Natural killer cell treated with Interleukin-12 subunit alpha and Interleukin-12 subunit beta and Interleukin-15 and Interleukin-18, amount 100 ng/mL, for 72 hours (primary cell): Measurements from ENCODE around the gene JARID2. TPM values are rescaled to one million over a fixed set of nuclear protein-coding genes. Genes with fewer than 3 reads are reported as not detected.

ENCODE experiments used
- ATAC-seq, 2 donors: fragments of 150-1000 bp; cut with Tn5 transposase in 1 of 2; sonication (Bioruptor Pico), chemical (Tn5 transposase) in 1 of 2; 2 replicates each; pipeline ENCODE4 v1.10.0; 2021
- DNase-seq: peaks from one replicate; pipeline ENCODE4 v3.0.0; 2022; ENCODE audit warnings: low spot score
- H3K27ac Mint-ChIP-seq, 2 donors: 1 replicate in 1 of 2; 2 replicates in 1 of 2; pipeline ENCODE4 v1.8.0; 2022; ENCODE audit warnings: mixed read lengths in 2 of 2, mild to moderate bottlenecking in 1 of 2, moderate library complexity in 1 of 2
- H3K27me3 Mint-ChIP-seq, 2 donors: 1 replicate in 1 of 2; 2 replicates in 1 of 2; pipeline ENCODE4 v1.8.0; 2022; ENCODE audit warnings: mixed read lengths in 2 of 2
- H3K36me3 Mint-ChIP-seq: one replicate; pipeline ENCODE4 v1.8.0; 2022; ENCODE audit warnings: mixed read lengths
- H3K4me1 Mint-ChIP-seq, 2 donors: 1 replicate in 1 of 2; 2 replicates in 1 of 2; pipeline ENCODE4 v1.8.0; 2022; ENCODE audit warnings: low read depth in 2 of 2, mixed read lengths in 2 of 2, mild to moderate bottlenecking in 1 of 2
- H3K4me3 Mint-ChIP-seq: one replicate; pipeline ENCODE4 v1.8.0; 2022; ENCODE audit warnings: mixed read lengths
- H3K9me3 Mint-ChIP-seq: 2 replicates; pipeline ENCODE4 v1.8.0; 2022; ENCODE audit warnings: mixed read lengths
- total RNA-seq, 2 donors: library from RNA; stranded (reverse); gene quantifications; one replicate each; pipeline ENCODE4 v1.2.3, GENCODE V29; 2022

JARID2 gene
- total RNA-seq, 2 donors from 2014 or later: 28.6 to 34.9 TPM

- no peak for ATAC-seq
- no peak overlapping the region for H3K27ac Mint-ChIP-seq
- H3K4me1 Mint-ChIP-seq: peaks cover 46 to 57% of the 10 kb centered on the region in 2 donors
- H3K9me3 Mint-ChIP-seq: no peaks in the 10 kb centered on the region
- no peaks in the 10 kb centered on the region for H3K27me3 Mint-ChIP-seq
- no peaks in the 10 kb centered on the region for H3K36me3 Mint-ChIP-seq
- DNase-seq: no peak
- no peak overlapping the region for H3K4me3 Mint-ChIP-seq
These were observed 234.7 kb downstream of the JARID2 start for GRCh38 chr6:15480525-15480924.

DNA sequence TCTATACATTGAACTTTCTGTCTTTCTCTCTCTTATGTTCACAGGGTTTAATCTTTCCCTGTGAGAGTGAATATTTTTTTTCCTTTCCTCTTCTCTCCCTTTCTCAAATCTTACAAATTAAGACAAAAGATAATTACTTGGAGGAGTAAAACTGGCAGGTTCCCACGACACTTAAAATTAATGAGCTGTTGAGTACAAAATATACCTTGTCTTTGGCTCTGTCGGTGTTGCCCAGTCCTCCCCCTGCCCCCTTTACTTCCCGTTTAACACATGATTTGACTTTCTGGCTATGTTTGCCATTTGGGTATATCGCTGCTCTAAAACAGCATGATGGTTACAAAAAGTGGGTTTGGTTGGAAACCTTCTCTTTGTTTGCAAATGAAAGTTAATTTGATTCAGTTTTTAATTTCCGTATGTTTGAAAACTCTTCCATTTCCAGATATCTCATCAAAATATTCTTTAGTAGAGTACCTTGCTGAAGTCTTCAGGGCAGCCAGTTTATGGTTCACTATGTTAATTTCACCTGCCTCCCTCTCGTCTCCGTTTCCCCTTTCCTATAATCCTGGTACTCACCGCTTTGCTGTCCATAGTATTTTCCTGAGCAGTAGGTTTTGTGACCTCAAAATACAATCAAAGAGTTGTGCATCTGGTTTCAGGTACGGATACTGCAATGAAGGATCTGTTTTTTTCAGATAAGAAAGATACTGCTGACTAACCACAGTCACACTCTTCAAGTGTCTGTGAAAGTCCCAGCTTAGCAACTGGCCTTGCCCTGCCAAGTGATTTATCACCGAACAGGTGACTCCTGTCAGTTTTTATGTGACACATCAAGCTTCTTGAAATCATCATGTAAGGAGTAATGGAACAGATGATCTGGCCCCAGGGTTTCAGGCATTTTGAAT is 235.8 kb downstream of the JARID2 start:
- Mint-ChIP-seq H3K27ac (peak overlapping the region; percentile 16 to 82), H3K4me3 (peak overlapping the region; percentile 28), H3K27me3 (no peaks in the 10 kb centered on the region), H3K36me3 (no peaks in the 10 kb centered on the region), H3K4me1 (peaks cover 45 to 59% of the 10 kb centered on the region in 2 donors), H3K9me3 (no peaks in the 10 kb centered on the region)
- no peak for ATAC-seq
- DNase-seq: no peak

DNA sequence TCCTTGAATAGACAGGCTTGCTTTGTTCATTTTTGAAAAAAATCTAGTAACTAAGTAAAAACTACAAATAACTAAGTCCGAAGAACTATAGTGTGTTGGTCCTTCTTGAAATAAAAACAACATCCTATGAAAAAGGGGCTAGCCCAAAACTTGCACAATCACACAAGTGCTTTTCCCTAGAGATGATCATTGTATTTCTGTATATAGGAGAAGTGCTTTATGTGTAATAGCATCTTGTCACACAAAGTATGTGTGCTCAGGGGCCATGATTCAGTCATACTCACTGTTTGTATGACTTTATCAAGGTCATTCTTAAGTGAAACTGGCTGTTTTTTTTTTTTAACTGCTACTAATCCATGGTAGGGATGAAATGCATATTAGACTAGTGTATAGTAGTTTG is 237.2 kb downstream of the JARID2 start:
- Mint-ChIP-seq H3K27ac (no peak overlapping the region), H3K9me3 (no peaks in the 10 kb centered on the region), H3K4me3 (no peak overlapping the region), H3K36me3 (peaks cover under 1% of the 10 kb centered on the region), H3K4me1 (peaks cover 38 to 57% of the 10 kb centered on the region in 2 donors), H3K27me3 (no peaks in the 10 kb centered on the region)
- DNase-seq (no peak), ATAC-seq (no peak)

DNA sequence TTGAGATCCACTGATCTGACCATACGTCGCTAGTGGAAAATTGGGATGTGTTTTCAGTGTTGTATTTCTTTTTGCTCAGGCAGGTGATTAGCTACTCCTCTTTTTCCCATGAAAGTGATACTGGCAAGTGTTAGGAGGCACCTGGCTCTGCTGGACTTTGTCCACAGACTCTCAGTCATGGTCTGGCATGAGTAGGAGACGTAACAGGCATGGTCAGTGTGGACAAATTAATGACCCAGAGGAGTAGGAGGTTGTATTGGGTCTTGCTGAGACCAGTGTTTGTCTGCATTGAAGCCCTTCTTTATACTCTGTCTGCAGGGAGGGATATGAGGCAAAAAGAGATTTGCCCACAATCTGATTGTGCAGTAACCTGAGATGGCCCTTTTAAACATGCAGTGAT is 238.3 kb downstream of the JARID2 start:
- H3K4me3 Mint-ChIP-seq: no peak overlapping the region
- H3K27me3 Mint-ChIP-seq: no peaks in the 10 kb centered on the region
- ATAC-seq (no peak), DNase-seq (no peak)
- H3K9me3 Mint-ChIP-seq: no peaks in the 10 kb centered on the region
- H3K36me3 Mint-ChIP-seq: peaks cover 5% of the 10 kb centered on the region
- peaks cover 34 to 59% of the 10 kb centered on the region in 2 donors for H3K4me1 Mint-ChIP-seq
- H3K27ac Mint-ChIP-seq: peak overlapping the region in 1 of 2 donors; percentile 49

- DNase-seq: no peak
- Mint-ChIP-seq H3K27me3 (no peaks in the 10 kb centered on the region), H3K9me3 (no peaks in the 10 kb centered on the region), H3K27ac (peak overlapping the region in 1 of 2 donors; percentile 53), H3K36me3 (peaks cover 5% of the 10 kb centered on the region), H3K4me3 (no peak overlapping the region), H3K4me1 (peaks cover 29 to 59% of the 10 kb centered on the region in 2 donors)
- no peak for ATAC-seq
These were observed 239.0 kb downstream of the JARID2 start for GRCh38 chr6:15484821-15485220.

- Mint-ChIP-seq H3K36me3 (peaks cover 5% of the 10 kb centered on the region), H3K9me3 (no peaks in the 10 kb centered on the region), H3K27ac (peak overlapping the region in 1 of 2 donors; percentile 53), H3K4me1 (peaks cover 30 to 61% of the 10 kb centered on the region in 2 donors), H3K4me3 (no peak overlapping the region), H3K27me3 (no peaks in the 10 kb centered on the region)
- DNase-seq (no peak), ATAC-seq (no peak)
These were observed 240.1 kb downstream of the JARID2 start for GRCh38 chr6:15485936-15486335.

GRCh38 chr6:15487262-15487661 is 241.4 kb downstream of the JARID2 start:
- Mint-ChIP-seq H3K27me3 (no peaks in the 10 kb centered on the region), H3K4me1 (peaks cover 31 to 62% of the 10 kb centered on the region in 2 donors), H3K4me3 (no peak overlapping the region), H3K9me3 (no peaks in the 10 kb centered on the region), H3K27ac (peak overlapping the region in 1 of 2 donors; percentile 28), H3K36me3 (peaks cover 5% of the 10 kb centered on the region)
- DNase-seq: no peak
- no peak for ATAC-seq

GRCh38 chr6:15489261-15489962 is 243.5 kb downstream of the JARID2 start:
- Mint-ChIP-seq H3K27me3 (no peaks in the 10 kb centered on the region), H3K36me3 (peaks cover 5% of the 10 kb centered on the region), H3K4me1 (peaks cover 28 to 55% of the 10 kb centered on the region in 2 donors), H3K27ac (peak overlapping the region in 1 of 2 donors; percentile 24), H3K4me3 (no peak overlapping the region), H3K9me3 (no peaks in the 10 kb centered on the region)
- ATAC-seq (no peak), DNase-seq (no peak)

DNA sequence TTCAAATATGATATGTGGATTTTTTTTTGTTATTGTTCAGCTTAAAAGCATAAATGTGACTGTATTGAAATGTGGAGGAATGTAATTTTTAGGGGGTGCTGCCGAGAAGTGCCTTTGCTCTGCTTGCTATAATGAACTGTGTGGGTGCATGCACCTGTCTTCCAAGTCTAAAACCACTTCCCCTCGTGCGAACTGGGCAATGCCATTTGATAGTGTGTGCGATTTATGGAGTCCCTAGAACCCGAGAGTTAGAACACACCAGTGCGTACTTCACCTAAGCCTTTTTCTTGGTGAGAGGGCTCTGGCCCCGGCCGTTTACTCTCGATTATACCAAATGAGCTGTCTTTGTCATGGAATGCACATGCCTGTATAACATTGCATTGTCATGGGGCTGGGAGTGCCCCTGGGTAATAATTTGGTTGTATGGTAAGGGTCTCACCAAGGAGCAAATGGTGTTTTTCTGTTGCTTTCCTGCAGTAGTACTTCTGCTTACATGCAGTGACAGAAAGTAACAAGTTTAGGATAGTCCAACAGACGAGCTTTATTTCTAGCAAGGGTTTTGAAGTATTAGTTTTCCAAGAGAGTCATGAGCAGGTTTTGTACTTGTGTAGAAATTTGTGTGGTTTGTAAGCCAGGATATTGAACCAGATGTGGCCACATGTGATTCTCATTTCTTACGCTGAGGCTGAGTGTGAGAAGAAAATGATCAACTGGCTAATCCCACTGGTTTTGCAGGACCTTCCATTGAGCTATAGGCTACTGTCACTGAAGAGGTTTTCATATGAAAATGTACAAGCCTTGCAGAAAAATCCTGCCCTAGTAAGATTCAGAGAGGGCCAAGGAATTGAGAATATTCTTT is 244.6 kb downstream of the JARID2 start:
- ATAC-seq: no peak
- no peak overlapping the region for H3K4me3 Mint-ChIP-seq

DNA sequence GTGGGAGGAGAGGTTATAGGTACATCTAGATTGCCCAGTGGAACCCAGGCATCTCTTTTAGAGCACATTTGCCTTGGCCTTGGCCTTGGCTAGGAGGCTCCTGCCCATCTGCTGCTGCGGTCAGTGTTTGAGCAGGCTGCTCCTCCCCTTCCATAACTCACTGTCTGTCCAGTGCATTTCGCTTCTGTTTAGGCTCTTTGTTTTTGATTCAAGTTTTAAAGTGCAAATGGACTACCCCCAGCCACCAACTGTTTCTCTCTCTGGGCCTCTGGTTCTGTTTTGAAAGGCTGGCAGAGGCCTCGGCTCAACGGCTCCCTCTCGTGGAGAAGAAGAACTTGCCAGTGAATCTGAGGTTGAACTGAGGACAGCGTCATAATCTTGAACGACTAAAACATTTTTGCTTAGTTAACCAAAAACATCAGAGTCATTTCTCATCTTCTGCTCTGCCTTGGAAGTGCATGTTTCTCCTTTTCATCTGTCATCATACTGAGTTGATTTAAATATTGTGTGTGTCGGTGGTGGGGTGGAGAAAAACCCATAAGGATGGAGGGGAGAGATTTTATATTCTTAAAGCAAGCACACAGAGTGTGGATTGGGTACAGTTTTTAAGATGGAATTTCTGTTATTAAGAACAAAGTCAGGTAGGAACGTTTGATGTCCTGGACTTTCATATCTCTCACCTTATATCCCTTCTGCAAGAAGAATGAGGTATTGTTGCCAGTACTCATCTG is 245.6 kb downstream of the JARID2 start:
- no peaks in the 10 kb centered on the region for H3K27me3 Mint-ChIP-seq
- peak; percentile 73 to 74 for ATAC-seq
- no peak overlapping the region for H3K4me3 Mint-ChIP-seq
- peaks cover 5% of the 10 kb centered on the region for H3K36me3 Mint-ChIP-seq
- peaks cover 35 to 56% of the 10 kb centered on the region in 2 donors for H3K4me1 Mint-ChIP-seq
- no peaks in the 10 kb centered on the region for H3K9me3 Mint-ChIP-seq
- H3K27ac Mint-ChIP-seq: peak overlapping the region in 1 of 2 donors; percentile 53
- peak; percentile 72 for DNase-seq

More for the DNA sequence above, 244.6 kb downstream of the JARID2 start:
- no peak for DNase-seq
- Mint-ChIP-seq H3K36me3 (peaks cover 5% of the 10 kb centered on the region), H3K4me1 (peaks cover 28 to 55% of the 10 kb centered on the region in 2 donors), H3K27ac (peak overlapping the region in 1 of 2 donors; percentile 22), H3K9me3 (no peaks in the 10 kb centered on the region), H3K27me3 (no peaks in the 10 kb centered on the region)

DNA sequence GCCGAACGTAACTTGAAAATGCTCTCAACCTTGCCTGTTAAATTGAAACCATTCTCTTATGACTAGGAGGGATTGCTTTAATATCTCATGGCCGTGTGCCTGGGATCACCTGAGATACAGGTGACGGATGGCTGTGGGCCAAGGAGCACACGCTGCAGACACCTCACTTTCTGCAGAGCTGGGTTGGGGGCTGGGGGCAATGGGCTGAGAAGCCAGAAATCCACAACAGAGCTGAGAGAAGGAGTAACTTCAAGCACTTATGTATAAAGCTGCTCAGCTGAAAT is 246.1 kb downstream of the JARID2 start:
- no peak overlapping the region for H3K4me3 Mint-ChIP-seq
- H3K27ac Mint-ChIP-seq: peak overlapping the region in 1 of 2 donors; percentile 5
- H3K27me3 Mint-ChIP-seq: no peaks in the 10 kb centered on the region
- no peak for ATAC-seq
- H3K4me1 Mint-ChIP-seq: peaks cover 35 to 53% of the 10 kb centered on the region in 2 donors
- DNase-seq: no peak
- H3K9me3 Mint-ChIP-seq: no peaks in the 10 kb centered on the region
- H3K36me3 Mint-ChIP-seq: peaks cover 5% of the 10 kb centered on the region

GRCh38 chr6:15493437-15494168 is 247.7 kb downstream of the JARID2 start:
- peaks cover 35 to 52% of the 10 kb centered on the region in 2 donors for H3K4me1 Mint-ChIP-seq
- H3K36me3 Mint-ChIP-seq: no peaks in the 10 kb centered on the region
- no peaks in the 10 kb centered on the region for H3K27me3 Mint-ChIP-seq
- no peak for DNase-seq
- no peak for ATAC-seq
- H3K9me3 Mint-ChIP-seq: no peaks in the 10 kb centered on the region
- H3K27ac Mint-ChIP-seq: no peak overlapping the region
- H3K4me3 Mint-ChIP-seq: no peak overlapping the region
